ENCODE results near the gene FCHSD2.

The FCHSD2 gene

GRCh38 chr11:73019996-73020395, 122.1 kb downstream of the FCHSD2 start:
- no peak for TF ChIP-seq CTCF (IDR thresholded peaks at IDR 0.05; ENCODE audit: borderline replicate concordance, insufficient read depth, low read depth, low read length)
- H3K4me3 ChIP-seq (ENCODE audit: low read depth, low read length), result no peak overlapping the region

- no peak overlapping the region for H3K4me3 ChIP-seq (ENCODE audit: low read depth, low read length)
- TF ChIP-seq CTCF (IDR thresholded peaks at IDR 0.05; ENCODE audit: borderline replicate concordance, insufficient read depth, low read depth, low read length), result no peak
Observed at GRCh38 chr11:73019449-73019848, 122.7 kb downstream of the FCHSD2 start.

GRCh38 chr11:73018856-73019255, 123.3 kb downstream of the FCHSD2 start:
- no peak for TF ChIP-seq CTCF (IDR thresholded peaks at IDR 0.05; ENCODE audit: borderline replicate concordance, insufficient read depth, low read depth, low read length)
- H3K4me3 ChIP-seq (ENCODE audit: low read depth, low read length), result no peak overlapping the region

- H3K4me3 ChIP-seq (ENCODE audit: low read depth, low read length), result no peak overlapping the region
- TF ChIP-seq CTCF (IDR thresholded peaks at IDR 0.05; ENCODE audit: borderline replicate concordance, insufficient read depth, low read depth, low read length), result no peak
Observed at GRCh38 chr11:73017024-73017751, 124.9 kb downstream of the FCHSD2 start.

GRCh38 chr11:73013021-73013420, 129.1 kb downstream of the FCHSD2 start:
- H3K4me3 ChIP-seq (ENCODE audit: low read depth, low read length), result no peak overlapping the region
- TF ChIP-seq CTCF (IDR thresholded peaks at IDR 0.05; ENCODE audit: borderline replicate concordance, insufficient read depth, low read depth, low read length), result no peak

GRCh38 chr11:73012121-73012863, 129.8 kb downstream of the FCHSD2 start:
- no peak overlapping the region for H3K4me3 ChIP-seq (ENCODE audit: low read depth, low read length)

More at GRCh38 chr11:73012121-73012863, 129.8 kb downstream of the FCHSD2 start:
- TF ChIP-seq CTCF (IDR thresholded peaks at IDR 0.05; ENCODE audit: borderline replicate concordance, insufficient read depth, low read depth, low read length), result no peak
